ENCODE results near the gene MEX3D. TPM values are rescaled to one million over a fixed set of nuclear protein-coding genes. Genes with fewer than 3 reads are reported as not detected.

The MEX3D gene
- total and polyA plus RNA-seq, 2 experiments from 2014 or later: 12.4 to 94.9 TPM

DNA sequence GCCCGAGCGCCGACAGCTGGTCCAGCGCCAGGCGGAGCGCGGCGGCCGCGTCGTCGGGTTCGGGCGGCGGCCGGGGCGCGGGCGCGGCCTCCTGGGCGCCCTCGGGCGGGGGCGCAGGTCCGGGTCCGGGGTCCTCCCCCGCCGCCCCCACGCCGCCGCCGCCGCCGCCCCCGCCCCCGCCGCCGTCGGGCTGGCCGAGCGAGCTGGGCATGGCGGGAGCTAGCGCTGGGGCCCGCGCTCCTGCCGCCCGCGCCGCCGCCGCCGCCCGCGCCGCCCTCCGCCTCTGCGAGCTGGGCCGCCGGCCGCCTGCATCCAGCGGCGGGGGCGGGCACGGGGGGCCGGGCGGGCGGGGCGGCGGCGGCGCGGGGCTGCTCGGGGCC, 287 bp downstream of the MEX3D start:
- no peak overlapping the region for H3K27ac ChIP-seq (ENCODE audit: low read depth)
- peaks cover 9% of the 10 kb centered on the region for H3K9me3 Mint-ChIP-seq
- H3K4me3 ChIP-seq: no peak overlapping the region
- H3K27me3 ChIP-seq (ENCODE audit: insufficient read depth): peaks cover 25% of the 10 kb centered on the region
- no peaks in the 10 kb centered on the region; the same call in 1 of the 2 replicates for H3F3A ChIP-seq (replicated peaks; ENCODE audit: low read depth)
- no peak overlapping the region for H3K4me3 Mint-ChIP-seq
- no peak for ATAC-seq
- H4K20me1 ChIP-seq (replicated peaks; ENCODE audit: insufficient read depth): peaks cover 23% of the 10 kb centered on the region; the same call in 1 of the 2 replicates
- no peak overlapping the region for H3K4me2 ChIP-seq
- no peaks in the 10 kb centered on the region for H3K9me2 ChIP-seq (ENCODE audit: insufficient read depth)
- no peaks in the 10 kb centered on the region for H3K36me3 ChIP-seq (ENCODE audit: insufficient read depth)
- no peak overlapping the region for H2AFZ ChIP-seq
- peaks cover 38% of the 10 kb centered on the region for H3K27me3 Mint-ChIP-seq (ENCODE audit: insufficient read depth, low read depth, poor library complexity)
- peaks cover 38% of the 10 kb centered on the region for H3K79me2 ChIP-seq (replicated peaks; ENCODE audit: insufficient read depth)
- TF ChIP-seq EZH2phosphoT487 (IDR thresholded peaks at IDR 0.05; ENCODE audit: unreplicated experiment) (no peak), CREB1 (CRISPR knock-in tag; IDR thresholded peaks at IDR 0.05; ENCODE audit: low read depth) (no peak), STAT1 (IDR thresholded peaks at IDR 0.05; ENCODE audit: unreplicated experiment) (no peak), POLR2AphosphoS5 (IDR thresholded peaks at IDR 0.05; ENCODE audit: low read depth) (no peak), ZNF114 (CRISPR knock-in tag; IDR thresholded peaks at IDR 0.05) (no peak), EZH2 (IDR thresholded peaks at IDR 0.05; ENCODE audit: low read depth, unreplicated experiment) (no peak), NANOG (IDR thresholded peaks at IDR 0.05; ENCODE audit: borderline replicate concordance) (no peak)
- TF ChIP-seq, protein P1, sequence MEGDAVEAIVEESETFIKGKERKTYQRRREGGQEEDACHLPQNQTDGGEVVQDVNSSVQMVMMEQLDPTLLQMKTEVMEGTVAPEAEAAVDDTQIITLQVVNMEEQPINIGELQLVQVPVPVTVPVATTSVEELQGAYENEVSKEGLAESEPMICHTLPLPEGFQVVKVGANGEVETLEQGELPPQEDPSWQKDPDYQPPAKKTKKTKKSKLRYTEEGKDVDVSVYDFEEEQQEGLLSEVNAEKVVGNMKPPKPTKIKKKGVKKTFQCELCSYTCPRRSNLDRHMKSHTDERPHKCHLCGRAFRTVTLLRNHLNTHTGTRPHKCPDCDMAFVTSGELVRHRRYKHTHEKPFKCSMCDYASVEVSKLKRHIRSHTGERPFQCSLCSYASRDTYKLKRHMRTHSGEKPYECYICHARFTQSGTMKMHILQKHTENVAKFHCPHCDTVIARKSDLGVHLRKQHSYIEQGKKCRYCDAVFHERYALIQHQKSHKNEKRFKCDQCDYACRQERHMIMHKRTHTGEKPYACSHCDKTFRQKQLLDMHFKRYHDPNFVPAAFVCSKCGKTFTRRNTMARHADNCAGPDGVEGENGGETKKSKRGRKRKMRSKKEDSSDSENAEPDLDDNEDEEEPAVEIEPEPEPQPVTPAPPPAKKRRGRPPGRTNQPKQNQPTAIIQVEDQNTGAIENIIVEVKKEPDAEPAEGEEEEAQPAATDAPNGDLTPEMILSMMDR (conservative IDR thresholded peaks at IDR 0.05; ENCODE audit: low read depth in 2 of 2): no peak
- TF ChIP-seq, protein P2, sequence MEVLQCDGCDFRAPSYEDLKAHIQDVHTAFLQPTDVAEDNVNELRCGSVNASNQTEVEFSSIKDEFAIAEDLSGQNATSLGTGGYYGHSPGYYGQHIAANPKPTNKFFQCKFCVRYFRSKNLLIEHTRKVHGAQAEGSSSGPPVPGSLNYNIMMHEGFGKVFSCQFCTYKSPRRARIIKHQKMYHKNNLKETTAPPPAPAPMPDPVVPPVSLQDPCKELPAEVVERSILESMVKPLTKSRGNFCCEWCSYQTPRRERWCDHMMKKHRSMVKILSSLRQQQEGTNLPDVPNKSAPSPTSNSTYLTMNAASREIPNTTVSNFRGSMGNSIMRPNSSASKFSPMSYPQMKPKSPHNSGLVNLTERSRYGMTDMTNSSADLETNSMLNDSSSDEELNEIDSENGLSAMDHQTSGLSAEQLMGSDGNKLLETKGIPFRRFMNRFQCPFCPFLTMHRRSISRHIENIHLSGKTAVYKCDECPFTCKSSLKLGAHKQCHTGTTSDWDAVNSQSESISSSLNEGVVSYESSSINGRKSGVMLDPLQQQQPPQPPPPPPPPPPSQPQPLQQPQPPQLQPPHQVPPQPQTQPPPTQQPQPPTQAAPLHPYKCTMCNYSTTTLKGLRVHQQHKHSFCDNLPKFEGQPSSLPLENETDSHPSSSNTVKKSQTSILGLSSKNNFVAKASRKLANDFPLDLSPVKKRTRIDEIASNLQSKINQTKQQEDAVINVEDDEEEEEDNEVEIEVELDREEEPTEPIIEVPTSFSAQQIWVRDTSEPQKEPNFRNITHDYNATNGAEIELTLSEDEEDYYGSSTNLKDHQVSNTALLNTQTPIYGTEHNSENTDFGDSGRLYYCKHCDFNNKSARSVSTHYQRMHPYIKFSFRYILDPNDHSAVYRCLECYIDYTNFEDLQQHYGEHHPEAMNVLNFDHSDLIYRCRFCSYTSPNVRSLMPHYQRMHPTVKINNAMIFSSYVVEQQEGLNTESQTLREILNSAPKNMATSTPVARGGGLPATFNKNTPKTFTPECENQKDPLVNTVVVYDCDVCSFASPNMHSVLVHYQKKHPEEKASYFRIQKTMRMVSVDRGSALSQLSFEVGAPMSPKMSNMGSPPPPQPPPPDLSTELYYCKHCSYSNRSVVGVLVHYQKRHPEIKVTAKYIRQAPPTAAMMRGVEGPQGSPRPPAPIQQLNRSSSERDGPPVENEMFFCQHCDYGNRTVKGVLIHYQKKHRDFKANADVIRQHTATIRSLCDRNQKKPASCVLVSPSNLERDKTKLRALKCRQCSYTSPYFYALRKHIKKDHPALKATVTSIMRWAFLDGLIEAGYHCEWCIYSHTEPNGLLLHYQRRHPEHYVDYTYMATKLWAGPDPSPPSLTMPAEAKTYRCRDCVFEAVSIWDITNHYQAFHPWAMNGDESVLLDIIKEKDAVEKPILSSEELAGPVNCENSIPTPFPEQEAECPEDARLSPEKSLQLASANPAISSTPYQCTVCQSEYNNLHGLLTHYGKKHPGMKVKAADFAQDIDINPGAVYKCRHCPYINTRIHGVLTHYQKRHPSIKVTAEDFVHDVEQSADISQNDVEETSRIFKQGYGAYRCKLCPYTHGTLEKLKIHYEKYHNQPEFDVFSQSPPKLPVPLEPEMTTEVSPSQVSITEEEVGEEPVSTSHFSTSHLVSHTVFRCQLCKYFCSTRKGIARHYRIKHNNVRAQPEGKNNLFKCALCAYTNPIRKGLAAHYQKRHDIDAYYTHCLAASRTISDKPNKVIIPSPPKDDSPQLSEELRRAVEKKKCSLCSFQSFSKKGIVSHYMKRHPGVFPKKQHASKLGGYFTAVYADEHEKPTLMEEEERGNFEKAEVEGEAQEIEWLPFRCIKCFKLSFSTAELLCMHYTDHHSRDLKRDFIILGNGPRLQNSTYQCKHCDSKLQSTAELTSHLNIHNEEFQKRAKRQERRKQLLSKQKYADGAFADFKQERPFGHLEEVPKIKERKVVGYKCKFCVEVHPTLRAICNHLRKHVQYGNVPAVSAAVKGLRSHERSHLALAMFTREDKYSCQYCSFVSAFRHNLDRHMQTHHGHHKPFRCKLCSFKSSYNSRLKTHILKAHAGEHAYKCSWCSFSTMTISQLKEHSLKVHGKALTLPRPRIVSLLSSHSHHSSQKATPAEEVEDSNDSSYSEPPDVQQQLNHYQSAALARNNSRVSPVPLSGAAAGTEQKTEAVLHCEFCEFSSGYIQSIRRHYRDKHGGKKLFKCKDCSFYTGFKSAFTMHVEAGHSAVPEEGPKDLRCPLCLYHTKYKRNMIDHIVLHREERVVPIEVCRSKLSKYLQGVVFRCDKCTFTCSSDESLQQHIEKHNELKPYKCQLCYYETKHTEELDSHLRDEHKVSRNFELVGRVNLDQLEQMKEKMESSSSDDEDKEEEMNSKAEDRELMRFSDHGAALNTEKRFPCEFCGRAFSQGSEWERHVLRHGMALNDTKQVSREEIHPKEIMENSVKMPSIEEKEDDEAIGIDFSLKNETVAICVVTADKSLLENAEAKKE (CRISPR knock-in tag; IDR thresholded peaks at IDR 0.05): no peak
- TF ChIP-seq, protein P3, sequence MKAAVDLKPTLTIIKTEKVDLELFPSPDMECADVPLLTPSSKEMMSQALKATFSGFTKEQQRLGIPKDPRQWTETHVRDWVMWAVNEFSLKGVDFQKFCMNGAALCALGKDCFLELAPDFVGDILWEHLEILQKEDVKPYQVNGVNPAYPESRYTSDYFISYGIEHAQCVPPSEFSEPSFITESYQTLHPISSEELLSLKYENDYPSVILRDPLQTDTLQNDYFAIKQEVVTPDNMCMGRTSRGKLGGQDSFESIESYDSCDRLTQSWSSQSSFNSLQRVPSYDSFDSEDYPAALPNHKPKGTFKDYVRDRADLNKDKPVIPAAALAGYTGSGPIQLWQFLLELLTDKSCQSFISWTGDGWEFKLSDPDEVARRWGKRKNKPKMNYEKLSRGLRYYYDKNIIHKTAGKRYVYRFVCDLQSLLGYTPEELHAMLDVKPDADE (IDR thresholded peaks at IDR 0.05): no peak
- DNase-seq (ENCODE audit: low spot score): no peak
- no peak overlapping the region for H3K27ac Mint-ChIP-seq
- peaks cover 25% of the 10 kb centered on the region for H3K36me3 Mint-ChIP-seq (ENCODE audit: low read depth)
- H3K4me1 Mint-ChIP-seq: peaks cover 8% of the 10 kb centered on the region
- H3K4me1 ChIP-seq (ENCODE audit: insufficient read depth): no peaks in the 10 kb centered on the region; the same call in 1 of the 2 replicates
